Smooth muscle cell (in vitro differentiated cells): ENCODE results near the gene SMARCD1. TPM values are rescaled to one million over a fixed set of nuclear protein-coding genes. Genes with fewer than 3 reads are reported as not detected.

Experiments used
- DNase-seq: peaks from one replicate; lab custom pipeline; 2025; ENCODE audit not compliant: unreplicated experiment; lab: John Stamatoyannopoulos, UW
- H2AFZ ChIP-seq: fragments of 200-600 bp; sonication (generic); 2 replicates; pipeline ENCODE4 v1.6.0; 2016; ENCODE audit warnings: antibody characterized with exemption, low read depth, mild to moderate bottlenecking
- H3F3A ChIP-seq: fragments of 200-600 bp; sonication (generic); 2 replicates; pipeline ENCODE4 v1.6.0; 2017; ENCODE audit warnings: antibody characterized with exemption, low read depth
- H3K27ac ChIP-seq: fragments of 200-600 bp; sonication (generic); 2 replicates; pipeline ENCODE4 v1.5.1; 2016; ENCODE audit warnings: low read depth, mild to moderate bottlenecking
- H3K27me3 ChIP-seq: fragments of 200-600 bp; sonication (generic); 2 replicates; pipeline ENCODE4 v1.6.1; 2016; ENCODE audit warnings: low read depth, mild to moderate bottlenecking
- H3K36me3 ChIP-seq: fragments of 200-600 bp; sonication (generic); 2 replicates; pipeline ENCODE4 v1.5.1; 2016; ENCODE audit warnings: low read depth
- H3K4me1 ChIP-seq: fragments of 200-600 bp; sonication (generic); 2 replicates; pipeline ENCODE4 v1.5.1; 2016; ENCODE audit warnings: low read depth
- H3K4me2 ChIP-seq: fragments of 200-600 bp; sonication (generic); 2 replicates; pipeline ENCODE4 v1.6.0; 2016; ENCODE audit warnings: mild to moderate bottlenecking
- H3K4me3 ChIP-seq: fragments of 200-600 bp; sonication (generic); 2 replicates; pipeline ENCODE4 v1.5.1; 2016; ENCODE audit warnings: mild to moderate bottlenecking
- H3K79me2 ChIP-seq: fragments of 200-600 bp; sonication (generic); 2 replicates; pipeline ENCODE4 v1.6.0; 2016; ENCODE audit warnings: low read depth, mild to moderate bottlenecking
- H3K9ac ChIP-seq: fragments of 200-600 bp; sonication (generic); 2 replicates; pipeline ENCODE4 v1.6.0; 2016; ENCODE audit warnings: low read depth
- H3K9me3 ChIP-seq: fragments of 200-600 bp; sonication (generic); replicated peaks from 2 replicates; pipeline ENCODE4 v1.5.1; 2016; ENCODE audit warnings: low read depth
- H4K20me1 ChIP-seq: fragments of 200-600 bp; sonication (generic); 2 replicates; pipeline ENCODE4 v1.6.0; 2016; ENCODE audit warnings: low read depth
- CTCF ChIP-seq: fragments of 200-600 bp; sonication (generic); IDR thresholded peaks from 2 replicates; pipeline ENCODE4 v1.5.1; 2017; ENCODE audit warnings: borderline replicate concordance, mild to moderate bottlenecking, antibody characterized with exemption; ENCODE audit not compliant: insufficient read depth, poor library complexity, severe bottlenecking
- WGBS: methylation state at CpG from one replicate; pipeline ENCODE4 v1.1.7; 2016; ENCODE audit warnings: low lambda C conversion rate; 5-methylcytosine and 5-hydroxymethylcytosine counted together
- polyA plus RNA-seq: library from polyadenylated mRNA; unstranded; fragments of >200 nt; fragmentation: Nextera tagmentation; extraction: Ambion mirVana; gene quantifications from 2 replicates; pipeline ENCODE4 v1.2.1, GENCODE V29; 2016
- total RNA-seq: library from RNA; depleted of rRNA; stranded (reverse); fragments of >200 nt; gene quantifications from 2 replicates; pipeline ENCODE4 v1.2.3, GENCODE V29; 2014

SMARCD1 gene
- total and polyA plus RNA-seq, 2 experiments from 2014 or later, result 24.1 to 39.6 TPM

- peaks cover 14% of the 10 kb centered on the region for H3K27me3 ChIP-seq
- H3K4me3 ChIP-seq, result no peak overlapping the region
- WGBS, result 35% methylated on average over 14 of the region's 14 CpGs
- no peak for TF ChIP-seq CTCF
- H4K20me1 ChIP-seq, result no peaks in the 10 kb centered on the region
- no peaks in the 10 kb centered on the region for H3K79me2 ChIP-seq
- H3K27ac ChIP-seq, result no peak overlapping the region
- peaks cover 16% of the 10 kb centered on the region for H3K4me1 ChIP-seq
- no peaks in the 10 kb centered on the region for H3K36me3 ChIP-seq
- no peak for DNase-seq
- no peaks in the 10 kb centered on the region for H3F3A ChIP-seq
- H3K9ac ChIP-seq, result no peak overlapping the region
- no peak overlapping the region for H2AFZ ChIP-seq
- no peaks in the 10 kb centered on the region for H3K9me3 ChIP-seq
- peak overlapping the region; percentile 90 for H3K4me2 ChIP-seq
Observed at GRCh38 chr12:50051101-50051806, 33.9 kb upstream of the SMARCD1 start.

- H3K4me2 ChIP-seq, result no peak overlapping the region
Observed at GRCh38 chr12:50052544-50052943, 32.6 kb upstream of the SMARCD1 start.

GRCh38 chr12:50052964-50053363 lies 32.2 kb upstream of the SMARCD1 start:
- H3K36me3 ChIP-seq, result no peaks in the 10 kb centered on the region
- no peaks in the 10 kb centered on the region for H3K9me3 ChIP-seq
- no peaks in the 10 kb centered on the region for H3F3A ChIP-seq
- H3K27me3 ChIP-seq, result peaks cover 25% of the 10 kb centered on the region
- 81% methylated on average over 6 of the region's 7 CpGs for WGBS
- no peaks in the 10 kb centered on the region for H4K20me1 ChIP-seq
- no peak overlapping the region for H3K4me3 ChIP-seq
- H2AFZ ChIP-seq, result no peak overlapping the region
- TF ChIP-seq CTCF, result no peak
- H3K4me2 ChIP-seq, result no peak overlapping the region
- no peak overlapping the region for H3K27ac ChIP-seq
- H3K79me2 ChIP-seq, result no peaks in the 10 kb centered on the region
- no peak overlapping the region for H3K9ac ChIP-seq
- H3K4me1 ChIP-seq, result peaks cover 24% of the 10 kb centered on the region
- no peak for DNase-seq

More at GRCh38 chr12:50052544-50052943, 32.6 kb upstream of the SMARCD1 start:
- Histone ChIP-seq H4K20me1 (no peaks in the 10 kb centered on the region), H3K36me3 (no peaks in the 10 kb centered on the region), H3K79me2 (no peaks in the 10 kb centered on the region), H3K9ac (no peak overlapping the region), H2AFZ (no peak overlapping the region), H3K9me3 (no peaks in the 10 kb centered on the region), H3K4me3 (no peak overlapping the region), H3K27ac (no peak overlapping the region), H3F3A (no peaks in the 10 kb centered on the region), H3K27me3 (peaks cover 24% of the 10 kb centered on the region), H3K4me1 (peaks cover 24% of the 10 kb centered on the region)
- DNase-seq, result no peak
- TF ChIP-seq CTCF, result no peak

- no peaks in the 10 kb centered on the region for H3K36me3 ChIP-seq
- no peaks in the 10 kb centered on the region for H3F3A ChIP-seq
- peaks cover 24% of the 10 kb centered on the region for H3K4me1 ChIP-seq
- H3K4me3 ChIP-seq, result no peak overlapping the region
- peaks cover 31% of the 10 kb centered on the region for H3K27me3 ChIP-seq
- H3K27ac ChIP-seq, result no peak overlapping the region
- no peak overlapping the region for H3K4me2 ChIP-seq
- H3K9me3 ChIP-seq, result no peaks in the 10 kb centered on the region
- no peaks in the 10 kb centered on the region for H4K20me1 ChIP-seq
- TF ChIP-seq CTCF, result no peak
- H3K9ac ChIP-seq, result no peak overlapping the region
- WGBS, result 87% methylated on average over 1 of the region's 1 CpG
- H3K79me2 ChIP-seq, result no peaks in the 10 kb centered on the region
- DNase-seq, result no peak
- no peak overlapping the region for H2AFZ ChIP-seq
Observed at GRCh38 chr12:50053583-50053982, 31.6 kb upstream of the SMARCD1 start.
